Body of pancreas (tissue), 4 donors: ENCODE results near the gene CD1B. TPM values are rescaled to one million over a fixed set of nuclear protein-coding genes. Genes with fewer than 3 reads are reported as not detected.
"Not testable (repeated sequence)": the region's sequence is repeated elsewhere in the genome, so short reads cannot be mapped to it uniquely, and the experiment has no call there.

Source experiments
- ATAC-seq: fragments of 150-250 bp; one replicate; pipeline ENCODE4 v1.9.1; 2016
- DNase-seq, 4 donors: peaks; one replicate each; pipeline ENCODE4 v3.0.0-alpha.2; 2019
- H3K27ac ChIP-seq, 4 donors: fragments of 200-600 bp; sonication (generic); 1 replicate in 3 of 4; 2 replicates in 1 of 4; pipeline versions ENCODE4 v1.5.1 to v1.6.1; 2016 to 2019; ENCODE audit warnings: mild to moderate bottlenecking in 1 of 4, mixed read lengths in 1 of 4, moderate library complexity in 1 of 4
- H3K27me3 ChIP-seq, 2 donors: fragments of 200-600 bp; sonication (generic); one replicate each; pipeline ENCODE4 v1.6.0; 2016; ENCODE audit warnings: mild to moderate bottlenecking in 1 of 2
- H3K36me3 ChIP-seq, 2 donors: fragments of 200-600 bp; sonication (generic); replicated peaks in 1 of 2; 2 replicates each; pipeline ENCODE4 v1.5.1; 2016; ENCODE audit warnings: low read depth in 2 of 2; ENCODE audit not compliant: insufficient read depth in 1 of 2
- H3K4me1 ChIP-seq: fragments of 200-600 bp; sonication (generic); one replicate; pipeline ENCODE4 v1.6.0; 2016
- H3K4me3 ChIP-seq, 2 donors: fragments of 200-600 bp; sonication (generic); 1 replicate in 1 of 2; 2 replicates in 1 of 2; pipeline ENCODE4 v1.5.1; 2016 to 2019
- H3K9me3 ChIP-seq, 3 donors: fragments of 200-600 bp; sonication (generic); 1 replicate in 2 of 3; 2 replicates in 1 of 3; pipeline ENCODE4 v1.5.1; 2016
- CTCF ChIP-seq, 7 experiments: fragments of 450-650 bp in 4 of 7; fragments of 200-600 bp in 3 of 7; sonication (generic) in 3 of 7; IDR thresholded peaks; one replicate each; pipeline ENCODE4 v1.5.1; 2016 to 2019; ENCODE audit warnings: antibody characterized with exemption in 7 of 7
- POLR2A ChIP-seq, 3 donors: fragments of 450-650 bp; IDR thresholded peaks; one replicate each; pipeline ENCODE4 v1.6.1; 2016; ENCODE audit warnings: antibody characterized with exemption in 3 of 3, mild to moderate bottlenecking in 2 of 3
- WGBS, 2 donors: methylation state at CpG; one replicate each; pipeline ENCODE4 v1.1.5; 2017; 5-methylcytosine and 5-hydroxymethylcytosine counted together
- intact Hi-C: fragments of 100-400 bp; cut with DNase I; formaldehyde crosslinking; loops from one replicate; pipeline ENCODE4 v1.15.1; 2023
- total RNA-seq, 2 donors: library from RNA; depleted of rRNA; stranded (reverse); fragments of >200 nt; gene quantifications; one replicate each; pipeline ENCODE4 v1.1.0, GENCODE V29; 2016

The CD1B gene
- total RNA-seq, 2 donors from 2014 or later, result 1.0 TPM; not detected in 1

GRCh38 chr1:158283965-158284364 is 47.4 kb downstream of the CD1B start:
- DNase-seq (no peak), ATAC-seq (no peak)
- 21 to 45% methylated on average over 2 of the region's 2 CpGs for WGBS, 2 donors
- no peak for TF ChIP-seq POLR2A (IDR thresholded peaks at IDR 0.05)
- no peak for TF ChIP-seq CTCF (IDR thresholded peaks at IDR 0.05)
- H3K36me3 ChIP-seq, result no peaks in the 10 kb centered on the region
- H3K27ac ChIP-seq, result no peak overlapping the region
- intact Hi-C loops, result no loop called here
- H3K9me3 ChIP-seq, result peaks cover 0 to 10% (median 0%) of the 10 kb centered on the region in 3 donors
- no peak overlapping the region for H3K4me3 ChIP-seq
- H3K27me3 ChIP-seq, result no peaks in the 10 kb centered on the region
- H3K4me1 ChIP-seq, result no peaks in the 10 kb centered on the region

- H3K27me3 ChIP-seq, intact Hi-C loops, H3K36me3 ChIP-seq, ATAC-seq, H3K4me1 ChIP-seq, DNase-seq, H3K4me3 ChIP-seq, H3K27ac ChIP-seq: not testable (repeated sequence)
- H3K9me3 ChIP-seq, result peaks cover 0 to 11% (median 0%) of the 10 kb centered on the region in 3 donors
- WGBS, 2 donors, result 55 to 62% methylated on average over 2 of the region's 2 CpGs
These were observed 48.9 kb downstream of the CD1B start for GRCh38 chr1:158282421-158282820.

Other genes with a start within 250 kb of the CD1B start
- 1 to 10 TPM in 1 of 2 donors, under 1 TPM in 1; 0.33 to 1.8 TPM for gene CD1D, start 150.6 kb downstream of the CD1B start, total RNA-seq
- not detected for gene CD1A, start 77.1 kb downstream of the CD1B start, total RNA-seq
- 1 to 10 TPM in 1 of 2 donors, not detected in 1; 1.0 TPM for gene CD1C, start 41.6 kb downstream of the CD1B start, total RNA-seq
- under 1 TPM in 1 of 2 donors, not detected in 1; 0.78 TPM for gene CD1E, start 22.4 kb upstream of the CD1B start, total RNA-seq
- gene OR10T2, start 67.9 kb upstream of the CD1B start, total RNA-seq, result not detected
- gene OR10K2, start 94.7 kb upstream of the CD1B start, total RNA-seq, result not detected
- not detected for gene OR10K1, start 130.3 kb upstream of the CD1B start, total RNA-seq
- not detected for gene OR10R2, start 140.7 kb upstream of the CD1B start, total RNA-seq
- not detected for gene OR6Y1, start 222.9 kb upstream of the CD1B start, total RNA-seq
- not detected for gene OR6P1, start 239.0 kb upstream of the CD1B start, total RNA-seq
- gene OR10X1, start 248.4 kb upstream of the CD1B start, total RNA-seq, result not detected